Measurements from ENCODE around the gene SMYD3. TPM values are rescaled to one million over a fixed set of nuclear protein-coding genes. Genes with fewer than 3 reads are reported as not detected.

The SMYD3 gene
- total and polyA plus RNA-seq, 9 donors = 10.8 to 24.0 (median 13.7) TPM

DNA sequence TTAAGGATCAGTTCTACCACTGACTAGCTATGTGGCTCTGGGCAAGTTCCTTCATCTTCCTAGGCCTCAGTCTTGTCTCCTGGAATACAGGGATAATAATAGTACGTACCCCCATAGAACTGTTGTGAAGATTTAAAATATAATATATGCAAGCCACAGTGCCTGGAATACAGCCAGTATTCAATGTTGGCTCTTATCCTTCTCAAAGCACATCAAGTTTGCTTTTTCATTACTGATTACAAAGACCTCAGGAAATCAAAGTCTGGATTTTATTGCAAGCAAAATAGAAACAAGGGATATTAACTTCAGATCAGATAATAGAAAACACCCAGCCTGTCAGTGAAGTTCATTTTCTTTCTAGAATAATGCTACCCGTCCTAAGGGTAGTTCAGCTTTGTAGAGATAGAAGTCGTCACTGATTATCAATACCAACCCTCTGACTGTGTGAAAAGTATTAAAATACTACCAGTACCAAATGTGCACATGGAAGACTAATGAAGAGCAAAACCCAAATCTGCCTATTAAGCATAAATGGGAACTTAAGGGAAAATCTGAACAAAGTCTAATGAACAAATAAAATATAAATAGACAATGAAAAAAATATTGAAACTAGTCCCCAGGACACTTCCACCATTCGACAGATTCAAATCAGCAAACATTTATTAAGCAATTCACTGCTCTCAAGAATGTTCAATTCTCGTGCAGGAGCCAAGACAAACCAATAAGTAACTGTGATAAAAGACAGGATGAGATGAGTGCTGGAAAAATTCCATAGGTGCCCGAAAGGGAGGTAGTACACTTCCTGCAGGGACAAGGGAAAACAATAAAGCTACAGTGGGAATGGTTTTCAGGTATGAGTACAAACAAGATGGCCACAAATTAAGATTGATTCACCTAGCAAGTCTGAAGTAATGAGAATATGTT lies 206.2 kb downstream of the SMYD3 start:
- Histone ChIP-seq H3K4me1 (ENCODE audit: insufficient read depth) (no peaks in the 10 kb centered on the region), H3K4me3 (no peak overlapping the region), H3K27me3 (no peaks in the 10 kb centered on the region), H3K36me3 (no peaks in the 10 kb centered on the region), H3K27ac (no peak overlapping the region), H3K9me3 (no peaks in the 10 kb centered on the region)
- intact Hi-C loops (cut with DNase I) = no loop called here
- TF ChIP-seq POLR2A (IDR thresholded peaks at IDR 0.05) = no peak
- no peak for TF ChIP-seq EP300 (IDR thresholded peaks at IDR 0.05)
- no peak for TF ChIP-seq CTCF (IDR thresholded peaks at IDR 0.05)
- no peak for DNase-seq
- WGBS, 3 donors = 69 to 83% (median 71%) methylated on average over 6 of the region's 6 CpGs

DNA sequence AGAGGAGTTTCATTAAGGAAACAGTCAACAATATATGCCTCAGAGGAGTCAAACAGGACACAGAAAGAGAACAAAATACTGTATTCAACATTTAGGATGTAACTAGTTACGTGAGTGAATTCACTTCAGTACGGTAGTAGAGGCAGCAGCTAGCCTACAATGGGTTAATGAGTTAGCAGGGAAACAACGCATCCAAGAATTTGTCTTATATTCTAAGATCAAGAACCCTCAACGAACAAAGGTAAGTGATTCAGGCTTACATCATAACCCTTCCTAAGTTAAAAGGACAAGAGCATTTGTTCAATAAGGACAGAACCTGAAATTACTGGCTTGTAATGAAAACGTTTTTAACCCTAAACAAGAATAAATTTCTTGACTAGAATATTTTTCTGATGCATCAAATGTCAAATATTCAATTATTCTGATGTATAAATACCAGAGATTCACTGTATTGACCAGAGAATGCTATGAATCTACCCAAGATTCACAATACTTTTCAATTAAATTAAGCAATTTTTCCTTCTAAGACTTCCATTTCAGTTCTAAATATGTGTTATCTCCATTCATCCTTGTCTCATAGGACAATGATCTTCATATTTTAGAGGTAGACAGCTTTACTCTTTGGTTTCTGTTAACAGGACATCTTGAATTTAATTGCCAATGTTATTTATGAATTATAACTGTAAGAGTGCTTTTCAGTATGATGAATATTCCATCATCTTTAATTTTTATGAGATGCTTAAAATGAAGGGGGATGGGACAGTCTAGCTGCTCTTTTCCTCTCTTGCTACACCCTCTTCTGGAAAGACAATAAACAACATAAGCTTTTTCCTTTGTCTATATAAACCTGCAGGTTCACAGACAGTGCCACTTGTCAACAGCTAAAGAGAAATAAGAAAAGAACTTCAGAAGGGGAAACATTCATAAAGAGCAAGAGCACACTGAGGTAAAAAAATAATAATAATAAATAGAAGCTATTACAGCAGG lies 209.5 kb downstream of the SMYD3 start:
- Histone ChIP-seq H3K27ac (no peak overlapping the region), H3K36me3 (no peaks in the 10 kb centered on the region), H3K4me3 (no peak overlapping the region), H3K9me3 (no peaks in the 10 kb centered on the region), H3K27me3 (no peaks in the 10 kb centered on the region), H3K4me1 (ENCODE audit: insufficient read depth) (no peaks in the 10 kb centered on the region)
- intact Hi-C loops (cut with DNase I) = no loop called here
- TF ChIP-seq CTCF (IDR thresholded peaks at IDR 0.05) = no peak
- TF ChIP-seq EP300 (IDR thresholded peaks at IDR 0.05) = no peak
- no peak for TF ChIP-seq POLR2A (IDR thresholded peaks at IDR 0.05)
- 75 to 84% (median 83%) methylated on average over 5 of the region's 5 CpGs for WGBS, 3 donors
- no peak for DNase-seq

DNA sequence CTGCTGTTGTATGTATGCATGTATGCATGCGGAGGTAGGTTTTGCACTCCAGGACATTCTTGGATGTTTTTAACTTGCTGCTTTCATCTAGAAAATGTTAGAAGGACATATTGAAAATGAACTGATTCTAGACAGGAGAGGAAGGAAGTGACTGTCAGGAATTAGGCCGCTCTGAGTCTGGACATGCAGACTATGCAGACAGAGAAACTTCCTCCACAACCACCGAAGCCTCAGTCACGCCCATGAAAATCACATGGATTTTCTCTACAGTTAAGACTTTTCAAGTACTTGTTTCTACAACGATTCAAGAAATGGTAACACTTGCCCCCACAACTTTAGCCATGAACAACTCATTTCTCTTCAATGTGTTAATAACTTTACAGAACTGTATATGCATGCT lies 211.1 kb downstream of the SMYD3 start:
- no peaks in the 10 kb centered on the region for H3K27me3 ChIP-seq
- TF ChIP-seq EP300 (IDR thresholded peaks at IDR 0.05) = no peak
- no peaks in the 10 kb centered on the region for H3K36me3 ChIP-seq
- H3K4me3 ChIP-seq = no peak overlapping the region
- WGBS, 3 donors = 85 to 93% (median 85%) methylated on average over 5 of the region's 5 CpGs
- no peak for DNase-seq
- no peaks in the 10 kb centered on the region for H3K4me1 ChIP-seq (ENCODE audit: insufficient read depth)
- no peaks in the 10 kb centered on the region for H3K9me3 ChIP-seq
- intact Hi-C loops (cut with DNase I) = no loop called here
- H3K27ac ChIP-seq = no peak overlapping the region

DNA sequence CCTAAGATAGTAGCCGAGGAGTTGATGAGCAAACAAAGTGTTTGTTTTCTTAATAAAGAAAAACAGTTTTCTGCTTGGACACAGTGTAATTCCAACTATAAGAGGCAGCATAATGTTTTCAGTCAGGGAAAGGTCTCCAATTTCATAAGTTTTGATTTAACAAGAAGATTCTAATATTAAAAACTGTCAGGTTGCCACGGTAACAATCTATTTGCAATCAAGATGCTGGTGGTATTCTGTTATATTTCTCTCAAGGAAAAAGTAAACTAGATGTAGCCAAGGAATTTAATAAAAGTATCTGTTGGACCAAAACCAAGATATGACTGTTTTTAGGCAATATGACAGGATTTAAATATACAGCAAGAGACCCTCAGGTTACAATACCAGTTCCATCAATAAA lies 211.7 kb downstream of the SMYD3 start:
- Histone ChIP-seq H3K4me1 (ENCODE audit: insufficient read depth) (no peaks in the 10 kb centered on the region), H3K36me3 (no peaks in the 10 kb centered on the region), H3K27ac (no peak overlapping the region), H3K27me3 (no peaks in the 10 kb centered on the region), H3K4me3 (no peak overlapping the region), H3K9me3 (no peaks in the 10 kb centered on the region)
- intact Hi-C loops (cut with DNase I) = no loop called here
- TF ChIP-seq EP300 (IDR thresholded peaks at IDR 0.05) = no peak
- TF ChIP-seq CTCF (IDR thresholded peaks at IDR 0.05) = no peak
- TF ChIP-seq POLR2A (IDR thresholded peaks at IDR 0.05) = no peak
- DNase-seq = no peak
- WGBS, 3 donors = 45 to 65% (median 63%) methylated on average over 2 of the region's 2 CpGs
